DLD1 (cell line): ENCODE data around the gene RNU5B-1.

Experiments
- in situ Hi-C: cut with HindIII; loops from 2 replicates; pipeline ENCODE4 v1.10.0; 2017; ENCODE audit warnings: low sequenced_read_pairs

RNU5B-1 gene

GRCh38 chr15:65287520-65287855, 17.0 kb upstream of the RNU5B-1 start:
- in situ Hi-C loops, result no loop called here

GRCh38 chr15:65289261-65289854, 15.1 kb upstream of the RNU5B-1 start:
- in situ Hi-C loops, result no loop called here

GRCh38 chr15:65290228-65290627, 14.2 kb upstream of the RNU5B-1 start:
- in situ Hi-C loops, result no loop called here

- in situ Hi-C loops, result no loop called here
These were observed 11.4 kb upstream of the RNU5B-1 start for GRCh38 chr15:65292938-65293518.

- in situ Hi-C loops, result no loop called here
These were observed 5.7 kb upstream of the RNU5B-1 start for GRCh38 chr15:65298731-65299130.

- in situ Hi-C loops, result no loop called here
These were observed 3.5 kb upstream of the RNU5B-1 start for GRCh38 chr15:65300924-65301441.

- in situ Hi-C loops, result no loop called here
These were observed 2.4 kb upstream of the RNU5B-1 start for GRCh38 chr15:65302061-65302460.

- in situ Hi-C loops, result no loop called here
These were observed 643 bp upstream of the RNU5B-1 start for GRCh38 chr15:65303687-65304380.

GRCh38 chr15:65305150-65305758, 777 bp downstream of the RNU5B-1 start:
- in situ Hi-C loops, result no loop called here

GRCh38 chr15:65305776-65306175, 1.3 kb downstream of the RNU5B-1 start:
- in situ Hi-C loops, result no loop called here

- in situ Hi-C loops, result no loop called here
These were observed 2.1 kb downstream of the RNU5B-1 start for GRCh38 chr15:65306551-65306950.

- in situ Hi-C loops, result no loop called here
These were observed 3.5 kb downstream of the RNU5B-1 start for GRCh38 chr15:65307978-65308377.

- in situ Hi-C loops, result no loop called here
These were observed 5.5 kb downstream of the RNU5B-1 start for GRCh38 chr15:65309882-65310418.

- in situ Hi-C loops, result no loop called here
These were observed 6.1 kb downstream of the RNU5B-1 start for GRCh38 chr15:65310431-65311137.

- in situ Hi-C loops, result no loop called here
These were observed 7.3 kb downstream of the RNU5B-1 start for GRCh38 chr15:65311760-65312159.

GRCh38 chr15:65312400-65312916, 8.0 kb downstream of the RNU5B-1 start:
- in situ Hi-C loops, result no loop called here

GRCh38 chr15:65318870-65319356, 14.4 kb downstream of the RNU5B-1 start:
- in situ Hi-C loops, result no loop called here

GRCh38 chr15:65323071-65323511, 18.6 kb downstream of the RNU5B-1 start:
- in situ Hi-C loops, result no loop called here

- in situ Hi-C loops, result no loop called here
These were observed 21.6 kb downstream of the RNU5B-1 start for GRCh38 chr15:65326117-65326526.

- in situ Hi-C loops, result no loop called here
These were observed 22.3 kb downstream of the RNU5B-1 start for GRCh38 chr15:65326818-65327217.
